HCT116 (cell line): ENCODE data around the gene HPD. TPM values are rescaled to one million over a fixed set of nuclear protein-coding genes. Genes with fewer than 3 reads are reported as not detected.

Experiments used
- ATAC-seq: fragments of 200-7000 bp; cut with Tn5 transposase; 2 replicates; pipeline ENCODE4 v1.9.1; 2020; ENCODE audit warnings: mild to moderate bottlenecking, moderate library complexity
- BruUV-seq: library from RNA; stranded (reverse); fragments of 400-500 nt; replicated peaks from 2 replicates; lab custom pipeline; 2021; lab: Mats Ljungman, UMichigan
- CTCF ChIA-PET: fragments of 300-600 bp; sonication (Branson Sonifier 250); formaldehyde crosslinking; loops from one replicate; lab custom pipeline; 2021; ENCODE audit warnings: antibody characterized with exemption; lab: Charles Lee
- POLR2A ChIA-PET: fragments of 300-600, 350-600 bp; sonication (Branson Sonifier 250); formaldehyde crosslinking; loops from one replicate; lab custom pipeline; 2021; ENCODE audit warnings: antibody characterized with exemption; lab: Charles Lee
- RAD21 ChIA-PET, 2 experiments: fragments of 300-600 bp; sonication (Branson Sonifier 250); formaldehyde crosslinking; loops; one replicate each; lab custom pipeline; 2023; ENCODE audit warnings: low total read pairs in 2 of 2; ENCODE audit not compliant: uncharacterized antibody in 2 of 2, unreplicated experiment in 2 of 2, low non-redundant PET in 1 of 2; lab: Charles Lee
- DNase-seq: peaks from one replicate; pipeline ENCODE4 v3.0.0-alpha.2; 2010; ENCODE audit warnings: low read depth, low spot score
- H2AFZ ChIP-seq: fragments of 200-600 bp; shearing (Covaris generic), sonication (generic); 2 replicates; pipeline ENCODE4 v1.6.1; 2017; ENCODE audit warnings: low read depth, mixed run types, mixed read lengths, antibody characterized with exemption, low read length; ENCODE audit not compliant: poor library complexity, severe bottlenecking
- H3K27ac ChIP-seq: 2 replicates; pipeline ENCODE4 v1.5.1; 2012; ENCODE audit warnings: low read depth, low read length
- H3K27me3 ChIP-seq: fragments of 200-600 bp; sonication (generic); 2 replicates; pipeline ENCODE4 v1.6.1; 2016; ENCODE audit warnings: mixed run types, low read length, mixed read lengths; ENCODE audit not compliant: insufficient read depth
- H3K36me3 ChIP-seq, 2 experiments: fragments of 200-500 bp in 1 of 2; fragments of 200-600 bp in 1 of 2; sonication (Bioruptor generic) in 1 of 2; sonication (generic) in 1 of 2; 2 replicates each; pipeline versions ENCODE4 v1.5.1 to v1.6.1; 2014 to 2016; ENCODE audit warnings: low read length in 2 of 2, inconsistent platforms in 1 of 2, mixed read lengths in 1 of 2, mixed run types in 1 of 2; ENCODE audit not compliant: insufficient read depth in 2 of 2, control insufficient read depth in 1 of 2
- H3K4me1 ChIP-seq, 2 experiments: fragments of 200-600 bp in 1 of 2; sonication (generic) in 1 of 2; 2 replicates each; pipeline versions ENCODE4 v1.5.1 to v1.6.1; 2012 to 2017; ENCODE audit warnings: low read length in 2 of 2, inconsistent platforms in 1 of 2, mild to moderate bottlenecking in 1 of 2, mixed read lengths in 1 of 2, mixed run types in 1 of 2, moderate library complexity in 1 of 2; ENCODE audit not compliant: insufficient read depth in 2 of 2, control insufficient read depth in 1 of 2
- H3K4me2 ChIP-seq: fragments of 200-600 bp; sonication (generic); 2 replicates; pipeline ENCODE4 v1.6.1; 2017; ENCODE audit warnings: mixed run types, low read length, mixed read lengths
- H3K4me3 ChIP-seq, 2 experiments: fragments of 200-600 bp in 1 of 2; sonication (generic) in 1 of 2; replicated peaks in 1 of 2; 2 replicates each; pipeline ENCODE4 v1.5.1; 2011 to 2016; ENCODE audit warnings: low read length in 2 of 2, control low read depth in 1 of 2, low read depth in 1 of 2, mild to moderate bottlenecking in 1 of 2, mixed read lengths in 1 of 2, mixed run types in 1 of 2
- H3K79me2 ChIP-seq: fragments of 200-600 bp; sonication (generic); 2 replicates; pipeline ENCODE4 v1.6.1; 2017; ENCODE audit warnings: mild to moderate bottlenecking, mixed run types, low read length, moderate library complexity, mixed read lengths; ENCODE audit not compliant: insufficient read depth
- H3K9ac ChIP-seq: fragments of 200-600 bp; sonication (generic); 2 replicates; pipeline ENCODE4 v1.6.1; 2016; ENCODE audit warnings: low read length, mixed read lengths
- H3K9me2 ChIP-seq: fragments of 200-600 bp; sonication (generic), shearing (Covaris generic); 2 replicates; pipeline ENCODE4 v1.6.1; 2017; ENCODE audit warnings: mixed run types, mild to moderate bottlenecking, moderate library complexity; ENCODE audit not compliant: insufficient read depth
- H3K9me3 ChIP-seq, 2 experiments: fragments of 200-500 bp in 1 of 2; fragments of 200-600 bp in 1 of 2; sonication (Bioruptor generic) in 1 of 2; sonication (generic) in 1 of 2; 2 replicates each; pipeline ENCODE4 v1.6.1; 2014 to 2017; ENCODE audit warnings: low read length in 2 of 2, mixed read lengths in 2 of 2, inconsistent platforms in 1 of 2, low read depth in 1 of 2, mild to moderate bottlenecking in 1 of 2, mixed run types in 1 of 2, moderate library complexity in 1 of 2; ENCODE audit not compliant: control insufficient read depth in 1 of 2, insufficient read depth in 1 of 2
- H4K20me1 ChIP-seq: fragments of 200-600 bp; sonication (generic), shearing (Covaris generic); 2 replicates; pipeline ENCODE4 v1.6.1; 2017; ENCODE audit warnings: mixed run types, mild to moderate bottlenecking, moderate library complexity; ENCODE audit not compliant: insufficient read depth
- ATF3 ChIP-seq: IDR thresholded peaks from 2 replicates; pipeline ENCODE4 v1.6.1; 2012
- ELF1 ChIP-seq: IDR thresholded peaks from 2 replicates; pipeline ENCODE4 v1.6.1; 2012; ENCODE audit warnings: low read depth, borderline replicate concordance
- POLR2A ChIP-seq: IDR thresholded peaks from 2 replicates; pipeline ENCODE4 v1.7.0; 2011; ENCODE audit warnings: borderline replicate concordance; ENCODE audit not compliant: insufficient read depth, insufficient read length; ENCODE audit errors: extremely low read depth
- POLR2AphosphoS5 ChIP-seq: IDR thresholded peaks from 2 replicates; pipeline ENCODE4 v1.6.1; 2011; ENCODE audit warnings: mild to moderate bottlenecking, low read depth, low read length, moderate library complexity
- YY1 ChIP-seq: IDR thresholded peaks from 2 replicates; pipeline ENCODE4 v1.6.1; 2011; ENCODE audit warnings: low read length, low read depth, moderate library complexity, mild to moderate bottlenecking; ENCODE audit not compliant: insufficient replicate concordance; ENCODE audit errors: extremely low read depth
- ZFX ChIP-seq: fragments of 450-650 bp; IDR thresholded peaks from 2 replicates; pipeline ENCODE4 v1.6.1; 2017
- intact Hi-C: fragments of 100-400 bp; cut with micrococcal nuclease; formaldehyde crosslinking; loops from 2 replicates; pipeline ENCODE4 v1.10.0; 2022
- total RNA-seq: library from RNA; stranded (reverse); gene quantifications from one replicate; pipeline ENCODE4 v1.2.1, GENCODE V29; 2021; ENCODE audit not compliant: unreplicated experiment

The HPD gene
- total RNA-seq, 1 experiment from 2014 or later: 1.1 TPM

- intact Hi-C loops: no loop called here
- H3K36me3 ChIP-seq: 0 out of 4 replicates have a peak, but pooled peaks cover under 1 to 7% of the 10 kb centered on the region in 2 experiments
- peak within 1 kb of the TSS; percentile 96 for H3K9ac ChIP-seq
- peak within 1 kb of the TSS; percentile 91 for H3K4me2 ChIP-seq
- no peaks in the 10 kb centered on the region for H3K9me3 ChIP-seq
- H3K27ac ChIP-seq: peak within 1 kb of the TSS; percentile 100
- no peaks in the 10 kb centered on the region for H3K27me3 ChIP-seq
- ChIA-PET CTCF (interaction anchor here (1.0 to 6.9 kb wide), 21 partner anchors 8 to 241 kb away, joined by 3 to 149 read pairs (median 16); partner anchors contain the start of genes CFAP251, PSMD9, SETD1B and TMEM120B), RAD21 (interaction anchor here (0.6 to 4.2 kb wide), 10 partner anchors 8 to 107 kb away, joined by 3 to 22 read pairs (median 6); partner anchors contain the start of gene PSMD9 (in 2 of the 2)), POLR2A (interaction anchor here (0.8 to 6.1 kb wide), 10 partner anchors 10 to 99 kb away, joined by 3 to 38 read pairs (median 6); partner anchors contain the start of gene PSMD9)
- peak within 1 kb of the TSS; percentile 90 to 91 for H3K4me3 ChIP-seq
- peak; percentile 38 for ATAC-seq
- no peaks in the 10 kb centered on the region for H3K9me2 ChIP-seq
- BruUV-seq: no TSS peak
- TF ChIP-seq YY1 (peak; percentile 34), ZFX (no peak), POLR2AphosphoS5 (peak; percentile 96), POLR2A (peak; percentile 57), ATF3 (no peak), ELF1 (no peak)
- no peaks in the 10 kb centered on the region for H4K20me1 ChIP-seq
- no peak within 1 kb of the TSS for H2AFZ ChIP-seq
- peaks cover 65% of the 10 kb centered on the region for H3K79me2 ChIP-seq
- peaks cover 60 to 92% of the 10 kb centered on the region in 2 experiments for H3K4me1 ChIP-seq
- no peak for DNase-seq
Measured at GRCh38 chr12:121793440-121793837, 65.2 kb downstream of the HPD start, which contains the start of gene RHOF. RHOF (minus strand) TSS chr12:121793688; CDS start chr12:121793633, 55 bp downstream.
